Right renal pelvis (tissue), 4 donors: ENCODE results near the gene GH2. TPM values are rescaled to one million over a fixed set of nuclear protein-coding genes. Genes with fewer than 3 reads are reported as not detected.

Source experiments
- DNase-seq, 4 donors: peaks; one replicate each; pipeline ENCODE4 v3.0.0-alpha.2; 2013; ENCODE audit warnings: low read depth in 4 of 4, low spot score in 3 of 4, missing footprints in 1 of 4
- polyA plus RNA-seq, 4 donors: library from polyadenylated mRNA; unstranded; fragments of 120-200 nt; gene quantifications; one replicate each; pipeline ENCODE4 v1.2.1, GENCODE V29; 2013; ENCODE audit not compliant: insufficient read length in 4 of 4

The GH2 gene
- polyA plus RNA-seq, 4 donors = not detected

- DNase-seq = peak; percentile 94 to 98 (median 97)
Observed at GRCh38 chr17:63842540-63843386, 39.0 kb downstream of the GH2 start, which contains the start of gene SMARCD2. Gene SMARCD2, minus strand, starts transcription at chr17:63842685. Its CDS starts 11 bp downstream, at chr17:63842674.

GRCh38 chr17:63842173-63842539 is 39.6 kb downstream of the GH2 start:
- DNase-seq = no peak

- DNase-seq = peak in 1 of 4 donors; percentile 16
Observed at GRCh38 chr17:63841350-63842172, 40.2 kb downstream of the GH2 start.

- DNase-seq = no peak
Observed at GRCh38 chr17:63840591-63841349, 41.0 kb downstream of the GH2 start.

- DNase-seq = peak in 1 of 4 donors; percentile 35
Observed at GRCh38 chr17:63838631-63839171, 43.0 kb downstream of the GH2 start.

GRCh38 chr17:63837962-63838600 is 43.7 kb downstream of the GH2 start:
- DNase-seq = no peak

GRCh38 chr17:63837480-63837879 is 44.3 kb downstream of the GH2 start:
- no peak for DNase-seq

- DNase-seq = no peak
Observed at GRCh38 chr17:63836811-63837210, 44.9 kb downstream of the GH2 start.

- DNase-seq = no peak
Observed at GRCh38 chr17:63835167-63835720, 46.5 kb downstream of the GH2 start.

GRCh38 chr17:63834431-63835166 is 47.1 kb downstream of the GH2 start:
- peak in 1 of 4 donors; percentile 35 for DNase-seq

GRCh38 chr17:63833741-63834373 is 47.9 kb downstream of the GH2 start:
- DNase-seq = no peak

- no peak for DNase-seq
Observed at GRCh38 chr17:63833026-63833740, 48.6 kb downstream of the GH2 start.

- DNase-seq = no peak
Observed at GRCh38 chr17:63832455-63832854, 49.3 kb downstream of the GH2 start.

GRCh38 chr17:63832014-63832413 is 49.7 kb downstream of the GH2 start:
- DNase-seq = no peak

- DNase-seq = no peak
Observed at GRCh38 chr17:63831505-63831904, 50.2 kb downstream of the GH2 start.

- DNase-seq = no peak
Observed at GRCh38 chr17:63830904-63831491, 50.7 kb downstream of the GH2 start.

GRCh38 chr17:63830278-63830677 is 51.5 kb downstream of the GH2 start:
- DNase-seq = no peak
